Measurements from ENCODE around the gene ROCK2.

ROCK2 gene

DNA sequence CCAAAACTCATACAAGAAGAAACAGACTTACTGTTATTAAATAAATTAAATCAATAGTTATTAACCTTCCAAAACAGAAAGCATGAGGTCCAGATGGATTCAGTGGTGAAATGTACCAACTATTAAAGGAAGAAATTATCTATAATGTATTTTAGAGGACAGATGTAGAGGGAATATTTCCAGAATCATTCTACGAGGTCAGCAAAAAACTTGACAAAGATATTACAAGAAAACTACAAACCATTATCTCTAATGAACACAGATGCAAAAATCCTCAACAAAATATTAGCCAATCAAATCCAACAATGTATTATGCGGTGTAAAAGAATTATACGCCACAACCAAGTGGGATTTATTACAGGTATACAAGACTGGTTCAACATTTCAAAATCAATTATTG lies 63.7 kb downstream of the ROCK2 start:
- no peak overlapping the region for H3K4me3 ChIP-seq
- TF ChIP-seq CTCF (IDR thresholded peaks at IDR 0.05): no peak
- no peak for DNase-seq (ENCODE audit: low spot score)
- no peak overlapping the region for H3K27ac ChIP-seq

GRCh38 chr2:11279398-11279797 lies 65.0 kb downstream of the ROCK2 start:
- TF ChIP-seq CTCF (IDR thresholded peaks at IDR 0.05): no peak
- H3K27ac ChIP-seq: no peak overlapping the region
- DNase-seq (ENCODE audit: low spot score): no peak
- H3K4me3 ChIP-seq: no peak overlapping the region

DNA sequence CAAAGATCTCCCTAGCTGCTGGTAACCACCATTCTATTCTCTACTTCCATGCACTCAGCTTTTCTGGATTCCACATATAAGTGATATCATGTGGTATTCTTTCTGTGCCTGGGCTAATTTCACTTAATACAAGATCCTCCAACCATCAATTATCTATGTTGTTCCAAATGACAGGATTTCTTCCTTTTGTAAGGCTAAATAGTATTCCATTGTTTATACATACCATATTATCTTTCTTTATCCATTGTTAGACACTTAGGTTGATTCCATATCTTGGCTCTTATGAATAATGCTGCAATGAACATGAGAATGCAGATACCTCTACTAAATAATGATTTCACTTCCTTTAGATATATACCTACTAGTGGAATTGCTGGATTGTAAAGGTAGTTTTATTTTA lies 66.2 kb downstream of the ROCK2 start:
- H3K4me3 ChIP-seq: no peak overlapping the region
- H3K27ac ChIP-seq: no peak overlapping the region
- no peak for DNase-seq (ENCODE audit: low spot score)
- no peak for TF ChIP-seq CTCF (IDR thresholded peaks at IDR 0.05)

DNA sequence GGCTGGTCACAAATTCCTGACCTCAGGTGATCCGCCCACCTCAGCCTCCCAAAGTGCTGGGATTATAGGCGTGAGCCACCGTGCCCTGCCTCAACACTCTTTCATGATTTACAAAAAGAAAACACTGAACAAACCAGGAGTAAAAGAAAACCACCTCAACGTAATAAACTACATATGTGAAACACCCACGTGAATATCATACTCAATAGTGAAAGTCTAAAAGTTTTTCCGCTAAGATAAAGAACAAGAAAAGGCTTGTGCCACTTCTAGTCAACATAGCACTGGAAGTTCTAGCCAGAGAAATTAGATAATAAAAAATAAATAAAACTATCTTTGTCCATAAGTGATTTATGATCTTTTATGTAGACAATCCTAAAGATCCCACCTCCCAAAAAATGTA lies 68.5 kb downstream of the ROCK2 start:
- TF ChIP-seq CTCF (IDR thresholded peaks at IDR 0.05): no peak
- H3K4me3 ChIP-seq: no peak overlapping the region

DNA sequence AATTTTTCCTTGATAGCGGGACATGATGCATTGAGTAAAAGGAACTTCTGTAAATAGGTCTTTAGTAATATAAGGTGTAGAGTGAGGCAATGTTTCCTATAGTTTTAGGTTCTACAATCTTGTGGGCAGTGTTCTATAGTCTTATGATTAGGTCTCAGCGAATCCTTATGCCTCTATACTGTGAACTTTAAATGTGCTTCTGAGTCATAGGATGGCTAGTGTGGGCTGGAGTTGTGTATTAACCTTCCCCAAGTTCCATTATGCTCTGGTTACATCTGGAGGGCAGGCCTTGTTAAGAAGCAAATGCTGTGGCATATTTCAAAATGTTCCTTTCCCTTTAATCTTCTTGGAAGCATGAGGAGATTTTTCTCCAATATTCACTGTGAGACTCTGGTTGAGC lies 73.5 kb downstream of the ROCK2 start:
- Histone ChIP-seq H3K4me3 (no peak overlapping the region), H3K27ac (no peak overlapping the region)
- no peak for DNase-seq (ENCODE audit: low spot score)
- no peak for TF ChIP-seq CTCF (IDR thresholded peaks at IDR 0.05)

More for the DNA sequence above, 68.5 kb downstream of the ROCK2 start:
- no peak for DNase-seq (ENCODE audit: low spot score)
- H3K27ac ChIP-seq: no peak overlapping the region

DNA sequence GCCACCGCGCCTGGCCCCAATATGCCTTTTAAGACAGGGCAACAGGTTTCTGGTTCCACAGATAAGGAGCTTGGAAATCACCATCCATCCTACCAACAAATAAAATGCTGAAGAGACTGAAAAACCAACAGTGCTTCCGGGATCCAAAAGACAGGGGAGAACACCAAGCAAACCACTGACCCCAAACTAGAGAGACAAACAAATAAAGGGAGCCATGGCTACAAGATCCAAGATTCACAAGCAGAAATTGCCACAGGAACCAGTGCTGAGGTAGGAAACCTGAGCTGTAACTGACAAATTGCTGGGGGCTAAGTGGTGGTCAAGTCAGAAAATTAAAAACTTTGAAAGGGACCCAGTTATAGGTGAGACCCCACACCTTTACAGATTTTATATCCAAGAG lies 76.5 kb downstream of the ROCK2 start:
- no peak for TF ChIP-seq CTCF (IDR thresholded peaks at IDR 0.05)
- DNase-seq (ENCODE audit: low spot score): no peak
- no peak overlapping the region for H3K27ac ChIP-seq
- H3K4me3 ChIP-seq: no peak overlapping the region

GRCh38 chr2:11264818-11265217 lies 79.6 kb downstream of the ROCK2 start:
- DNase-seq (ENCODE audit: low spot score): no peak
- Histone ChIP-seq H3K27ac (no peak overlapping the region), H3K4me3 (no peak overlapping the region)
- no peak for TF ChIP-seq CTCF (IDR thresholded peaks at IDR 0.05)

Measured in coronary artery (tissue), 2 donors.